DND-41 (cell line): Measurements from ENCODE around the gene MT1HL1.

Source experiments
- ATAC-seq: fragments of 200-7000 bp; cut with Tn5 transposase; 3 replicates; pipeline ENCODE4 v1.9.1; 2021; ENCODE audit warnings: low read depth; ENCODE audit not compliant: insufficient read depth
- DNase-seq: peaks from one replicate; pipeline ENCODE4 v3.0.0-alpha.2; 2020
- H2AFZ ChIP-seq: 2 replicates; pipeline ENCODE4 v1.6.0; 2012; ENCODE audit warnings: low read depth, low read length
- H3K27ac ChIP-seq: 2 replicates; pipeline ENCODE4 v1.5.1; 2012; ENCODE audit warnings: low read length, inconsistent platforms
- H3K27me3 ChIP-seq: fragments of 200-600 bp; sonication (generic); 2 replicates; pipeline ENCODE4 v1.6.0; 2012; ENCODE audit warnings: low read length, mild to moderate bottlenecking, inconsistent platforms; ENCODE audit not compliant: insufficient read depth, poor library complexity
- H3K36me3 ChIP-seq: 2 replicates; pipeline ENCODE4 v1.5.1; 2012; ENCODE audit warnings: low read length, inconsistent platforms; ENCODE audit not compliant: insufficient read depth
- H3K4me1 ChIP-seq: 2 replicates; pipeline ENCODE4 v1.5.1; 2012; ENCODE audit warnings: mild to moderate bottlenecking, low read length; ENCODE audit not compliant: insufficient read depth
- H3K4me2 ChIP-seq: 2 replicates; pipeline ENCODE4 v1.6.0; 2012; ENCODE audit warnings: mild to moderate bottlenecking, moderate library complexity, low read length, inconsistent platforms; ENCODE audit not compliant: insufficient read depth
- H3K4me3 ChIP-seq, 2 experiments: fragments of 200-600 bp in 1 of 2; shearing (Covaris generic) in 1 of 2; 2 replicates each; pipeline ENCODE4 v1.5.1; 2012 to 2016; ENCODE audit warnings: inconsistent platforms in 2 of 2, low read length in 2 of 2, mild to moderate bottlenecking in 2 of 2, low read depth in 1 of 2, moderate library complexity in 1 of 2
- H3K79me2 ChIP-seq: 2 replicates; pipeline ENCODE4 v1.6.0; 2012; ENCODE audit warnings: low read length, inconsistent platforms; ENCODE audit not compliant: insufficient read depth
- H3K9ac ChIP-seq: 2 replicates; pipeline ENCODE4 v1.6.0; 2012; ENCODE audit warnings: low read depth, mild to moderate bottlenecking, inconsistent platforms, low read length, moderate library complexity
- H3K9me3 ChIP-seq: 2 replicates; pipeline ENCODE4 v1.5.1; 2012; ENCODE audit warnings: low read length, moderate library complexity, mild to moderate bottlenecking, inconsistent platforms; ENCODE audit not compliant: insufficient read depth, severe bottlenecking
- H4K20me1 ChIP-seq: 2 replicates; pipeline ENCODE4 v1.6.0; 2012; ENCODE audit warnings: low read length; ENCODE audit not compliant: insufficient read depth
- CTCF ChIP-seq: IDR thresholded peaks from 2 replicates; pipeline ENCODE4 v1.5.1; 2012; ENCODE audit warnings: borderline replicate concordance, low read length, moderate library complexity, mild to moderate bottlenecking; ENCODE audit not compliant: poor library complexity, severe bottlenecking; ENCODE audit errors: extremely low read depth
- EZH2 ChIP-seq: IDR thresholded peaks from 3 replicates; pipeline ENCODE4 v1.6.1; 2012; ENCODE audit warnings: borderline replicate concordance, low read depth, mild to moderate bottlenecking, moderate library complexity, low read length, inconsistent platforms; ENCODE audit not compliant: severe bottlenecking

MT1HL1 gene

GRCh38 chr1:237042526-237042891, 38.3 kb upstream of the MT1HL1 start:
- Histone ChIP-seq H3K79me2 (no peaks in the 10 kb centered on the region), H3K4me3 (no peak overlapping the region), H3K36me3 (no peaks in the 10 kb centered on the region), H3K9me3 (no peaks in the 10 kb centered on the region), H3K27me3 (no peaks in the 10 kb centered on the region), H2AFZ (no peak overlapping the region), H3K27ac (no peak overlapping the region), H3K9ac (no peak overlapping the region), H3K4me1 (no peaks in the 10 kb centered on the region), H3K4me2 (no peak overlapping the region), H4K20me1 (no peaks in the 10 kb centered on the region)
- DNase-seq (no peak), ATAC-seq (no peak)
- TF ChIP-seq CTCF (no peak), EZH2 (no peak)

GRCh38 chr1:237041795-237042525, 37.7 kb upstream of the MT1HL1 start, which contains the start of gene RYR2:
Gene RYR2 (plus strand): TSS chr1:237042184. CDS start chr1:237042522, 338 bp downstream.
- DNase-seq (no peak), ATAC-seq (no peak)
- Histone ChIP-seq H3K79me2 (no peaks in the 10 kb centered on the region), H3K9ac (no peak within 1 kb of the TSS), H3K36me3 (no peaks in the 10 kb centered on the region), H3K27ac (no peak within 1 kb of the TSS), H4K20me1 (no peaks in the 10 kb centered on the region), H3K9me3 (no peaks in the 10 kb centered on the region), H3K27me3 (no peaks in the 10 kb centered on the region), H3K4me1 (no peaks in the 10 kb centered on the region), H2AFZ (no peak within 1 kb of the TSS), H3K4me2 (no peak within 1 kb of the TSS), H3K4me3 (no peak within 1 kb of the TSS)
- TF ChIP-seq CTCF: no peak
- TF ChIP-seq EZH2: no peak

- Histone ChIP-seq H3K4me3 (no peak overlapping the region), H4K20me1 (no peaks in the 10 kb centered on the region), H3K9ac (no peak overlapping the region), H3K36me3 (no peaks in the 10 kb centered on the region), H3K27ac (no peak overlapping the region), H3K79me2 (no peaks in the 10 kb centered on the region), H3K27me3 (no peaks in the 10 kb centered on the region), H3K4me2 (no peak overlapping the region), H2AFZ (no peak overlapping the region), H3K4me1 (no peaks in the 10 kb centered on the region), H3K9me3 (no peaks in the 10 kb centered on the region)
- DNase-seq: no peak
- TF ChIP-seq EZH2 (no peak), CTCF (no peak)
- ATAC-seq: no peak
Observed at GRCh38 chr1:237041461-237041794, 37.2 kb upstream of the MT1HL1 start.

GRCh38 chr1:237040823-237041222, 36.6 kb upstream of the MT1HL1 start:
- Histone ChIP-seq H3K9ac (no peak overlapping the region), H3K27me3 (no peaks in the 10 kb centered on the region)
- ATAC-seq: no peak

More at GRCh38 chr1:237040823-237041222, 36.6 kb upstream of the MT1HL1 start:
- no peak for DNase-seq
- H3K79me2 ChIP-seq: no peaks in the 10 kb centered on the region
- H3K27ac ChIP-seq: no peak overlapping the region
- no peak overlapping the region for H2AFZ ChIP-seq
- H3K4me2 ChIP-seq: no peak overlapping the region
- H3K4me3 ChIP-seq: no peak overlapping the region
- no peaks in the 10 kb centered on the region for H3K9me3 ChIP-seq
- TF ChIP-seq CTCF (no peak), EZH2 (no peak)
- H3K4me1 ChIP-seq: no peaks in the 10 kb centered on the region
- no peaks in the 10 kb centered on the region for H3K36me3 ChIP-seq
- H4K20me1 ChIP-seq: no peaks in the 10 kb centered on the region
